GM21423 (cell line): Measurements from ENCODE around the gene SLC22A23.

Experiments
- ATAC-seq: cut with Tn5 transposase; IDR thresholded peaks from one replicate; pipeline ENCODE4 v1.9.1; 2021; ENCODE audit warnings: mild to moderate bottlenecking, moderate library complexity; ENCODE audit not compliant: unreplicated experiment

The SLC22A23 gene

DNA sequence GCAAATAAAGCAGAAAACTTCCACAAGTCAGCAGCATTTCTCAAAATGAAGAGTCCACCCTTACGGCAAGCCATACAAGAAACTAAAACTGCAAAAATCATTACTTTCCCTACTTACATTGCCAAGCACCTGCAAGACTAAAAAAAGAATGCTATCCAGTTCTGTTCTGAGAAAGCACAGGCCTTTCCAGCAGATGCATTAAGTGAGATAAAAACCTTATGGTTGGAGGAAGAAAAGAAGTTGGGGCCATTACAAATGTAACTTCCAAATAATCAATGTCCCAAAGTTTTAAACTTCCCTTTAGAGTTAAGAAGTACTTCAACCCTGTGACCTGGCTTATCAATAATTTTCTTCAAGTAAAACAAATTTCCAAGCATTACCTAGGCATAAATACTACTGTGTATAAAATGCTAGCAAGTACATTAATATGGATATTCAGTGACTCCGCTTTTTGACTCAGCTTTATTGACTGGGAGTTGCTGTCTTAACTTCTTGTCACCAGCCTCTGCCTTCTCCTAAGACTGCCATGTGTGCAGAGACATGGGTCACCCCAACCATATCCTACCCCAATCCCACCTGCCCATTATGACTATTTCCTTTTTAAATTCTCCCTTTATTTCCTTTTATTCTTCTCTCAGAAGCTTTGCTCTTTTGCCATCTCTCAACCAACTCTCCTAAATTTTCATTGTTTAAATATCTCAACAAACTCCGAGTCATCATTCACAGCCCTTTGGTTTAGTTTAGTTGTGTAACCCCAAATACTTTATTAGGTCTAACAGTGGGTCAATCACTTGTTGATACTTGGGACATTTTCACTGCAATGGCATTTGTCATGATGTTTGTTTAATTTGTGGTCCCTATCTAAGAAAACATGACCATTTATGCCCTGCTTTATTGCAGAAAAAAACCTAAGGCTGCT, 49.7 kb downstream of the SLC22A23 start:
- ATAC-seq = no peak

DNA sequence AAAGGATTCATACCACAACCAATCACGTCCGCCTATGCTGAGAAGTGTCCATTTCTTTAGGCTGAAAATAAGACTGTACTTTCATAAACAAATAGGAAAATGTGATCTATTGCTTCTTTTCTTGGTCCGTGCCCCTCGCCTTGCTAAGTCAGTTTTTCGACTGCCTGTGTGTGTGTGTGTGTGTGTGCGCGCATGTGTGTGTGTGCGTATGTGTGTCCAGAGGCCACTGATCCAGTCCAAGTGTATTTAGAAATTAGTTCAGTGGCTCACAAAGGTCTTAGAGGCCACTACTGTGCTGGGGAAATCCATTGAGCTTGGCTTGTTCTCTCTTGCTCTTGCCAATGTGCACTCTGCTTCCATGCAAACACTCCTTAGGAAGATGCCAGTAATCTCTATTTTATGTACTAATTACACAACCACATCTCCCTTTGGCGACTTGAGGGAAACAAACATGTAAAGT, 50.5 kb downstream of the SLC22A23 start:
- ATAC-seq = no peak

DNA sequence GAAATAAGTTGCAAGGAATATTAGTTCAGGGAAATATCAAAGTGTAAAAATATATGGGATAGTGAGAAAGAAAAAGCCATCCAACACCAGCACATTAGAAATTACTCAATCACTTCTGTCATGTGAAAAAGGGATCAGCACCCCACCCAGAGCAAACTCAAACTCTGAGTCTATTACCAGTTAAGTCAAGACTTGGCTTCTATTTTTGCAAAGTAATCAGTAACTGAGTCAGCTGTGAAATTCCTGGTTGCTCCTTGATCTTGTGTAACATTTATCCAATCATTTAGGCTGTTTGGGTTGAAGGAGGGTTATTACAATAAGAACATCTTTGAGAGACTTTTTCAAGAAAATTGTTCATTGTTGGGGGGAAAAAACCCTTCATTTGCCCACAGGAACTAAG, 51.2 kb downstream of the SLC22A23 start:
- no peak for ATAC-seq

DNA sequence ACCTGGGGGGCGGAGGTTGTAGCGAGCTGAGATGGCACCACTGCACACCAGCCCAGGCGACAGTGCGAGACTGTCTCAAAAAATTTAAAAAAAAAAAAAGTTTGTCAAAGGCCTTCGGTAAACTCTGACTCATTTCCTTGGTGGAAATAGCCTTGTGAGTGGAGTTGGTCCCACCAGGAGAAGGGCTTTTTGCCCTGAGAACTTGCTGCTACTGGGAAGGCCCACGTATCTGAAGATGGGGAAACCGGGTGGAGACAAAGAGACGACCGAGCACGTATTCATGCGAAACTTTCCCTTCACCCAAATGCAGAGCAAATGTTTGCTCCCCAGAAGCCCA, 51.7 kb downstream of the SLC22A23 start:
- ATAC-seq = no peak

DNA sequence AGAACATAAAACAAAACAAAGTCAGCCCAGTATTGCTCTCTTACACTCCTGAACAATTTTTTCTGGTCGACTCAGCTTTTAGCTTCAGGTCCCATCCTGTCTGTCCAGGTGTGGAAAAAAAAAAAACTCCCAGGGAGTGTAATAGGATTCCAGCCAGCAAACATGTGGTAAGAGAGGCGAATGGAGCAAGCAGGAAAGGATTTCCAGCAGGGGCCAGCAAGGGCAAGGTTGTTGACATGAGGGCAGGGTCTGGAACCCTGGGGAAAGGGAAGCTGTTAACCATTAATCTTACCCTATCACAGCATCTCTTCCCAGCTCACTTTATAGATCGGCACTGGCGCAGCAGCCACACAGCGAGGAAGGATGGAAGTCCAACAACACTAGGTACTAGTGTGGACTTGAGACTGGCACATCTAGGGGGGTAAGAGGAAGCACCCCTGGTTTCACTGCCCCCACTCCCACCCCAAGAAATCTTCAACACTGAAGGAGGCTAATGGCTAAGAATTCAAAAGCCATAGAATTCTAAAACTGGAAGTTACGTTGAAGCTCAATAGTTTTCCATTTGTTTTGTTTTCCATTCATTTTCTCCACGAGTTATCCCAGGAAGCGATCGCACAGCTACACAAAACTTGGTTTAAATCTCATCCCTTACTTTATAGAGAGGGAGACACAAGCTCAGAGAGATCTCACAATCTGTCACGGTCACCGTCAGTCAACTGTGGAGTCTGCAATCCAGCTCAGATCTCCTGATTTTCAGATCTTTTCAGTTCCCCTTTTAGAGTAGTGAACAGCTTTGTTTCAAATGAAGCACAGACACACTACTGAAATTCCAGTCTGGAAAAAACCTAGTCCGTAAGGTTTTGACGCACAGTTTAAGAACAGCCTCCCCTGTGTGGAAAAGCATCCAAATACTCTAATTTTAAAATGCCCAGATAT, 53.3 kb downstream of the SLC22A23 start:
- ATAC-seq = no peak

DNA sequence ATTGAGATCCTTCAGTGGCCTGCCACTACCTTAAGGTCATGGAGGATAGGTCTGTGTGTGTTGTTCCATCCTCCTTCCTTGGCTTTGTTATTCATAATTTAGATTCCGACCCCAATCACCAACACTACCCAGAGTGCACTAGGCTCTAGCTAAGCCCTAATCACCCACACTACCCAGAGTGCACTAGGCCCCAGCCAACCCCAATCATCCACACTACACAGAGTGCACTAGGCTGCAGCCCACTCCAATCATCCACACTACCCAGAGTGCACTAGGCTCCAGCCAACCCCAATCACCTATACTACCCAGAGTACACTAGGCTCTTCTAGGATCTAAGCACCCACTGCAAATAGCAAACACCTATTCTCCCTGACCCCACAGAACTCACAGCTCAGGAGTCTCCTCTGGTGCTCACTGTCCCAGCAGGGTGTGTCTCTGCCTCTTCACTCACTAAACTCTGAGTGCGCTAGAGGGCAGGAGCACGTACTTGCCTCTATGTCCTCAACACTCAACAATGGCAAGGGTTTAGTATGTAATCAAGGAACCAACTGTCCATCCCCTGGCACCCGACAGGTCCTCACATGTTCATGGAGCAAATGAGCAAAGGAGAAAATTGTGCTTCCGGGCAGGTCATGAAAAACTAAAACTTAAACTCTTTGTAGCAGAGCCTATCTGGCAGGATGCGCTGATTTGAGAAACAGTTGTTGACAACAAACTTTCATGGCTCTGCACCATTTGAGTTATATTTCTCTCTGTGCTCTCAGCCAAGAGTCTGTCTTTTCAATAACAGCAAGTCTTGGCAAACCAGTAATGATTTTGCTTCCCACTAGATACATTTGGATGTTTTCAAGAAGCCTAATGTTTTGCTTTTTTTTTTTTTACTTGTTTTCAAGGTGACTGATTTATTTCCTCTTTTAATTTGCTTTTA, 54.3 kb downstream of the SLC22A23 start:
- no peak for ATAC-seq

DNA sequence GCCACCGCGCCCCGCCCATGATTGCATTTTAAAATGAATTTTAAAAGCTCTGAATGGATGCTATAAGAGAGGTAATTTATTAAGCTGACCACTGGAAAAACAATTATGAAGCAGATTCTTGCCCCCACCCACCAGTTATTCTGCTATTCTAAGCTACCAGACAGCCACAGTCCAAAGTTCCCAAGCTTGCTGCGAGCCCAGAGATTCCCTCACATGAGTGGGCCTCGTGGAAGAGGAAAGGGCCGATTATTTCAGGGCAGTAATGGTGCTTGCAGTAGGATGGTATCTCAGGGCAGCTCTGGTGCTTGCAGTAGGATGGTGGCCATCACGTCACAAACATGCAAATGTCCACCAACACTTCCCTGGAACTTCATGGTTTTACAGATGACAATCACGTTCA, 56.7 kb downstream of the SLC22A23 start:
- ATAC-seq = no peak

DNA sequence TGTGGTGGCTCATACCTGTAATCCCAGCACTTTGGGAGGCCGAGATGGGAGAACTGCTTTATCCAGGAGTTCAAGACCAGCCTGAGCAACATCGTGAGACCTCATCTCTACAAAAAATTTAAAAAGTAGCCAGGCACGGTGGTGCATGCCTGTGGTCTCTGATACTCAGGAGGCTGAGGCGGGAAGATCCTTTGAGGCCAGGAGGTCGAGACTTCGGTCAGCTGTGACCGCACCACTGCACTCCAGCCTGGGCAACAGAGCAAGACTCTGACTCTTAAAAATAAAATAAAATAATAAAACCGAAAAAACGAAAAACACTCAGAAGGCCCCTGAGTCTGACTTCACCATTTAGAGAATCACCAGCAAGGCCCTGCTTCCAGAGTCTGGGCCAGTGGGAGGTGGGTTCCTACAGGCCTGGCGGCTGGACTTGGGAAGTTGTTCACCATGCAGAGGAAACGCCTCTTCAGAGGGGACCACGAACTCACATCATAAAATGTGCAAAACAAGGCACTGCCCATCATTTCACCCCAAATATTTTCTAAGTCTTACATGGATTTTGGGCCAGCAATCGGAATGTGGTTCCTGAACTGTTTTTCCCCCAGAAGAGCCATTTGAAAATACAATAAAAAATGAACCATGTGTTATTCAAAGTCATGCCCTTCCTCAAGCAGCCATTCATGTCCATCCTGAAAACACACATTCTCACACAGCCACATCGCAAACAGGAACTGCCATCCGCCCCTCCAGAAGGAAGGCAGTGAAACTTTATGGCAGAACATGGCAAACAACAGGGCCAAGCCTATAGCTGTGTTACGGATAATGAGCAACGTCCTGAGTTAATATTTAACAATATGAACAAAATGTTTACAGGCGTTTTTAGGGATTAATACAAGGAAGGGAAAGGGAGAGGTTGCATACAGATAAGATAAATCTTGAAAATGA, 57.8 kb downstream of the SLC22A23 start:
- no peak for ATAC-seq

DNA sequence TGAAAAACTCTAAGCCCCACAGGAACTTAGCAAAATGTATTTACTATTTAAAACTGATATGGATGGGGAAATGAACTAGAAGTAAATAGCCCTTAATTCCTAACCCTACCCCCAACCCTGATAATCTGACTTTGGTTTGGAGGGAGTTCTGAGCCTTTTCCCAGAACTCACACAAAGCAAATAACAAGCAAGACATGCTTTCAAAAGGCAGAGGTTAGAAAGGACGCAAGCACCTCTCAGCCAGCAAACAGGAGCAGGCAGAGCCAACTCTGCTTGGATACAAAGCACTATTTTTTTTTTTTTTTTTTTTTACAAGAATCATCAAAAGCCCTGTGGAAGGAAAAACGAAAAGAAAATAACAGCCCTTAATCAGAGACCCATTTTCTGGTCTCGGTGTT, 58.7 kb downstream of the SLC22A23 start:
- no peak for ATAC-seq

DNA sequence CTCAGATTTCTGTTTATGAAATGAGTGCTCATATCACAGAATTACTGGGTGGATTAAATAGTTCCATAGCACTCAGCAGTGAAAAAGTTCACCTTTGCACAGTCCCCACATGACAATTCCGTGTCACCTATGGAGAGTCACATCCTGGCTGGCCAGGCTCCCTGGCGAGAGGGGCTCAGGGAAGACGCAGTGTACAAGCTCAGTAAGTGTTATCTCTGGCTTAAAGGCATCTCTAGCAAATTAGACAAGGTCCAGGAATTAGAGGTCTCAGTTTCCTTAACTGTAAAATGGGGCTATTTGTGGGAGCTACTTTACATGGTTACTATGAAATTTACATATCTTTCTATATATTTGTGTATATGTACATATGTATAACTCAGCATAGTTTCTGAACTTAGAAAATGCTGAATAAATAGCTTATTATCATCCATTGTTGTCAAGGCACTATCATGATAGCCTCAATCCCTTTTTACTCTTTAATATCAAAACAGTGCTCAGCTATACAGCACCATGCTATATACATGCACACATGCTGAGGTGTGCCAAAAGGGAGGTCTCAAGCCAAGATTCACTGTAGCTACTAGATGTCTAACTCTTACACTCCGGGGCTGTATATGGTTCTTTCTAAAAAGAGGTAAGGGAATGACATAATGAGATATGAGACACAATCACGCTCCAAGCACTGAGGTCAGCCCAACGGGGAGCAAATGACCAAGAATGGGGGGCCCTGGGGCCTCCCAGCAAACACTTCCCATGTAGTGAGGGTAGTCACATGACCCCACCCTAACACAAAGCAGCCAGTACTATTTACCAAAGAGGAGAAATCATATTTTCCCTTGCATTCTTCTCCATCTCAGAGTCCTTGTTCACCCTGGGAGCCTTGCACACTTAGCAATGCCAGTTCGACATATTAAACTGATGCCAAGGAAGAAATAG, 59.4 kb downstream of the SLC22A23 start:
- no peak for ATAC-seq

DNA sequence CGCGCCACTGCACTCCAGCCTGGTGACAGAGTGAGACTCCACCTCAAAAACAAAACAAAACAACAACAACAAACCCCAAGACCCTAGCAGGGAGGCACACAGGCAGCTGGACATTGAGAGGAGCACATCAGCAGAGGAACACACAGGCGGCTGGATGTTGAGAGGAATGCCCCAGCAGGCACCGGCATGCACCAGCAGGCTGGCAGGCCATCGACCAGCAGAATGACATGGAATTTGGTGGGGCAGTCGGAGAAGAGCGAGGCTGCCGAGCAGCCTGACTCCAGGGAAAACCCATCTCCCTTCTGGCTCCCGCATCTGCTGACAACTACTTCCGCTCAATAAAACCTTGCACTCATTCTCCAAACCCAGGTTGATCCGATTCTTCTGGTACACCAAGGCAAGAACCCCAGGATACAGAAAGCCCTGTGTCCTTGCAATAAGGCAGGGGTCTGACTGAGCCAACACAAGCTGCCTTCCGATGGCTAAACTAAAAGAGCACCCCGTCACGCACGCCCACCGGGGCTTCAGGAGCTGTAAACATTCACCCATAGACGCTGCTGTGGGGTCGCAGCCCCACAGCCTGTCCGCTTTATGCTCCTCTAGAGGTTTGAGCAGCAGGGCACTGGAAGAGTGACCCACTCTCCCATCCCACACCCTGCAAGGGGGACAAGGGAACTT, 60.2 kb downstream of the SLC22A23 start:
- ATAC-seq = no peak

DNA sequence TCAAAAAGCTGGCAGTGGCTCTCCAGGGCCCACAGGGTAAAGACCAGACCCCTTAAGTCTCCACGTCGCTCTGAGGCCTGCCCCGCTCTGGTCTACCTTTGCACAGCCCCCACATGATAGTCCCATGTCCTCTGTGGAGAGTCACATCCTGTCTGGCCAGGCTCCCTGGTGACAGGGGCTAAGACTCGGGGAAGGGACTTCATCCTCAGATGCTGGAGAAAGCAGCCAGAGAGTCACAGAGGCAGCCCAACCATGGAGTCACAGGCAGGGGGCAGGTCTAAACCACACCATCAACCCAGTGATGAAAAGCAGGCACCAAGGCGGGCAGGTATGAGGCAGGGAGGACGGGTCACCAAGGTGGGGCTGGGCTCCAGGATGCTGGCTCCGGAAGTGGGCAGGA, 62.2 kb downstream of the SLC22A23 start:
- no peak for ATAC-seq

DNA sequence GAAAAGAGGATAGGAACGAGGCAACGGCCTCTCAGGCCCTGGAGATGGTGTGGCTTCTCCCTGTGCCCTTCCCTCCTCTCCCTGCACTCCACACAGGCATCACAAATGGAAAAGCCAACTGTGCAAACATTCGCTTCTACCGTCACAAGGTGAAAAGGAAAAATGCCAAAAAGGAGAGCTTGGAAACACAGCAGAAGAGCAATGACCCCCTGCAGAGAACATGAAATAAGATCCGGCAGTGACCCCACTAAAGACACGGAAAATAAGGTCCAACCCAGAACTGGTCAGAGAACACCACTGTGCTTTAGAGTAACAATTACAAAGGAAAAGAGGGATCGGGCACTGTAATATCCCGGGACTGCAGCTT, 63.0 kb downstream of the SLC22A23 start:
- ATAC-seq = no peak

DNA sequence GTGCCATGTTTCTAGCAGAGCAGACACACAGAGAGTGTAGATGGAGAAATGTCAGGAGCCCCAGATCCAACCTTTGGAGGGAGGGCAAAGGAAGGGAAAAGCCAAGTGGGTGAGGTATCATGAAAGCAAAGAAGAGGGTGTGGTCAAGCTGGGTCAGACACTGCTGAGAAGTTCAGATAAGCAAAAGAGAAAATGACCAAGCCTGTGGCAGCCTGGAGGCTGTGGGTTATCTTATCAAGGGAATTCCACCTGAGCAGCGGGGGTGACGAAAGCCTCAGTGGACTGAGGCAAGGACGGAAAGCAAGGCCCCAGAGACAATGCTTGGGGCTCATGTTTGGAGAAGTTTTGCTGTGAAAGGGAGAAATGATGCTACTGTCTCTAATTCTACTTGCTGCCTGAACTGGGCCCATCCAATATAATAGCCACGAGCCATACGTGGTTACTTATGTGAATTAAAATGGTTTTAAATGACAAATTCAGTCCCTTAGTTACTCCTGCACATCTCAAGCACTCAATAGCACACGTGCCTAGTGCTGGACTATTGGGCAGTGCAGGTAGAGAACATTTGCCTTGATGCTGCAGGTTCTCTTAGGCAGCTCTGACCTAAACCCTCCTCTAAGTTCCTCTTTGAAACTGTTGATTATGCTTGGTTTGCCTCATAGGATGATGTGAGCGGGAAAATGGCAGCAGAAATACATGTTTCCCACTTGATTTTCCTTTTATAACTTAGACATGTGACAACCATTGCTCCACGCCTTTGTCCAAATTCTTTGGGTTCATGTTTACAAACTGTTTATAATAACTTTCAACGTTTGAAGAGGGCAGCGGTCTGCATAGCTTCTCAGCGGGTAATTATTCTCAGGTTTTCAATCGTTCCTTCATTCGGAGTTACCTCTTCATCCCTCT, 63.7 kb downstream of the SLC22A23 start:
- no peak for ATAC-seq

DNA sequence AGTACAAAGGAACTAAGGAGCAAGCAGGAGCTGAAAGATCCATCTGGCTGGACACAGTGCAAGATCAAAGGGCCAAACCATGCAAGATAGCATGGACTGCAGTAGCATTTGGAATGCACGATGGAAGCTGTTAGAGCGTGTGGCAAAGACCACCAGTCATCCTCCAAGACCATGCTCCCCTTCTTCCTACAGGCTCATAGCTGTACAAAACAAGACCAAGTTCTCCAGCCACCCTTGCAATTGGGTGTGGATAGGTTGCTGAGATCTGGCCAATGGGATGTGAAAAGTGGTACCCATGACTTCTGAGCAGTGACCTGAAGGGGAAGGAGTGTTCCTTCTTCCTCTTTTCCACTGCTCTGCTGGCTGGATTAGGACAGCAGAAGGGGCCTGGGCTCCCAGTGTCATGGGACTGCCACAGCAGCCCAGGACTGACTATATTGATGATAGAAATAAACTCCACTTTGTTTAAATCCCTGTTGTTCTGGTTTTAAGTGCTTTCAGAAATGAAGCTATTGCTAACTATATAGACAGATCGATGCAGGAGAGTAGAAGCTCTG, 64.9 kb downstream of the SLC22A23 start:
- ATAC-seq = no peak

DNA sequence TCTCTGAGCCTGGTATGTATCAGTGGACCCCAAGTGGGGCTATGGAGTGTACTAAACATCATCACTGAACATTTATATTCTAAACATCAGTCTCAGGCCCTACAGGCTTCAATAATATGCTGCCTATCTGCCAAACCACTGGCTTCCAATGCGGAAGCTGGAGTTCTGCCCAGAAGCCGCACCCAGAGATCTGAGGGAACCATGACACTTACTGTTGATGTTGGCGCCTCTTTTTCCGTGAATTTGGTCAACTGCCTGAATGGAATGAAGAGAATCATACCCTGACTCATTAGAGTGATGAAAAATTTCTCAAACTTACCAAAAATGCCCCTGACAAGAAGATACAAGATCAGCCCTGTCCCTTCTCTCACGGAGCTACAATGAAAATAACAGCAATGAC, 66.2 kb downstream of the SLC22A23 start:
- no peak for ATAC-seq
